Erythroblast (primary cell): ENCODE results near the gene PTPRR.

Experiments used
- DNase-seq, 2 experiments: peaks; one replicate each; lab custom pipeline; 2025; lab: John Stamatoyannopoulos, UW
- GATA1 ChIP-seq: IDR thresholded peaks from 2 replicates; pipeline ENCODE4 v1.6.1; 2011; ENCODE audit warnings: low read depth, mild to moderate bottlenecking, control low read depth, low read length, moderate library complexity
- POLR2A ChIP-seq: IDR thresholded peaks from 2 replicates; pipeline ENCODE4 v1.6.1; 2011; ENCODE audit warnings: mild to moderate bottlenecking, low read length

PTPRR gene

GRCh38 chr12:70933133-70933532 is 12.6 kb upstream of the PTPRR start:
- TF ChIP-seq POLR2A = no peak
- TF ChIP-seq GATA1 = no peak
- DNase-seq = no peak

GRCh38 chr12:70929029-70929428 is 8.5 kb upstream of the PTPRR start:
- TF ChIP-seq POLR2A (no peak), GATA1 (no peak)
- DNase-seq = no peak

GRCh38 chr12:70928071-70928470 is 7.5 kb upstream of the PTPRR start:
- DNase-seq = no peak

GRCh38 chr12:70927356-70927755 is 6.8 kb upstream of the PTPRR start:
- TF ChIP-seq GATA1 = no peak
- TF ChIP-seq POLR2A = no peak
- no peak for DNase-seq

More at GRCh38 chr12:70928071-70928470, 7.5 kb upstream of the PTPRR start:
- TF ChIP-seq GATA1 = no peak
- TF ChIP-seq POLR2A = no peak

GRCh38 chr12:70925539-70925938 is 5.0 kb upstream of the PTPRR start:
- no peak for DNase-seq
- TF ChIP-seq POLR2A (no peak), GATA1 (no peak)

- DNase-seq = no peak
- no peak for TF ChIP-seq POLR2A
- no peak for TF ChIP-seq GATA1
These were observed 353 bp upstream of the PTPRR start for GRCh38 chr12:70920891-70921290.

- TF ChIP-seq POLR2A (no peak), GATA1 (no peak)
- no peak for DNase-seq
These were observed 922 bp downstream of the PTPRR start for GRCh38 chr12:70919597-70920035.

- TF ChIP-seq GATA1 (no peak), POLR2A (no peak)
- no peak for DNase-seq
These were observed 1.4 kb downstream of the PTPRR start for GRCh38 chr12:70919176-70919575.

GRCh38 chr12:70918321-70918720 is 2.2 kb downstream of the PTPRR start:
- no peak for TF ChIP-seq GATA1
- TF ChIP-seq POLR2A = no peak
- no peak for DNase-seq

- DNase-seq = no peak
These were observed 9.9 kb downstream of the PTPRR start for GRCh38 chr12:70910666-70911065.

GRCh38 chr12:70908978-70909377 is 11.6 kb downstream of the PTPRR start:
- TF ChIP-seq GATA1 = no peak
- TF ChIP-seq POLR2A = no peak
- no peak for DNase-seq

More at GRCh38 chr12:70910666-70911065, 9.9 kb downstream of the PTPRR start:
- TF ChIP-seq POLR2A (no peak), GATA1 (no peak)

GRCh38 chr12:70907412-70907811 is 13.1 kb downstream of the PTPRR start:
- no peak for DNase-seq
- TF ChIP-seq GATA1 = no peak
- TF ChIP-seq POLR2A = no peak

- TF ChIP-seq POLR2A = no peak
- TF ChIP-seq GATA1 = no peak
- DNase-seq = no peak
These were observed 24.6 kb downstream of the PTPRR start for GRCh38 chr12:70895956-70896355.

GRCh38 chr12:70892593-70892992 is 27.9 kb downstream of the PTPRR start:
- DNase-seq = no peak
- no peak for TF ChIP-seq POLR2A
- no peak for TF ChIP-seq GATA1
